Amniotic stem cell (primary cell): ENCODE measurements around the gene ME3.
"Not testable (repeated sequence)": the region's sequence is repeated elsewhere in the genome, so short reads cannot be mapped to it uniquely, and the experiment has no call there.

ENCODE experiments used
- DNase-seq: peaks from one replicate; lab custom pipeline; 2025; lab: John Stamatoyannopoulos, UW

Gene ME3

DNA sequence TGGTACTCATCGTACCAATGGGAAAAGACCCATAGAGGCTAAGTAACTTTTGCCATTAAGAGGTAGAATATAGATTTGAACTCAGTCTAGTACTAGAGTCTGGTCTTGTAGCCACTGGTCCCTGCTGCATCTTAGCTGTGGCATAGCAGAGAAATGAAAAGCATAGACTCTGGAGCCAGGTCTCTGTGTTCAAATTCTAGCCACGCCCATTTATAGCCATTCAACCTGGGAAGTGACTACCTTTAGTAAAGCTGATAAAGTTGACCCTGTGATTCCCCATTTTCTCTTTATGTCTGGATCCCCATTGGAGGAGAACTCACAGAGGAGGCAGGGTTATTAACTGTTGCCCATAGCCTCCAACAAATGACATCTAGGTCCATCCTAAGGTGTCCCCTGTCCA is 113.6 kb downstream of the ME3 start:
- DNase-seq = no peak

DNA sequence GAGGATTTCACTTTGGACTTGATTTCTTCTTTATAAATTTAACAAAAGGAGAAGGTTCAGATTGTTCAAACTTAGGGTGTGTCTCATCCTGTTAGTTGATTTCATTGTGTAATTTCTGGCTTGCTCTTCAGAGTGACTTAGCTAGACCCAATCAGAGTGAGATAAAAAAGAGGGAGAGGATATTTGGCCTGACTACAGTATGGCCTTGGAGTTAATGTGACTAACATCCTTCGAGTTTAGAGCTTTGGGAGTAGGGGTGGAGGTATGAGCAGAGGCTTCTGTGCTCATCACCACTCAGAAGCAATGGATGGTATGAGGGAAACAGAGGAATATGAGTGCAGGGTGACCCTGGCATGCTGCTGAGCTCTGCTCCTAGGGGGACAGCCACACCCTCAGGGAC is 114.2 kb downstream of the ME3 start:
- DNase-seq = no peak

DNA sequence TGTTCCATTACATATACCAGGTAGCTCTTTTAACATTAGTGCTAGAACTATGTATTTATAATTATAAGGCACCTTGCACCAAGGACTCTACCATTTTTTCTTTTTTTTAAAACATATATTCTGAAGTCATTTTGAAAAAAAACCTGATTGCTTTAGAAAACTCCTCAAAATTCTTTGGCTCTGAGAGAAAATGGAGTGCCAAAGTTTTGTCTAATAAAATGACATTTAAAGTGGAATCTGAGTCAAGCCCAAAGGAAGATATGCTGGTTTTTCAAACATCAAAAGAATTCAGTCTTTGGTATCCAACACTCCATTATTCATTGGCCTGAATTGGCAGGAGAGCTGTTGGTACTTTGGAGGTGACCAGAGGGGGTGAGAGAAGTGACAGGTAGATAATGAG is 116.5 kb downstream of the ME3 start:
- no peak for DNase-seq

DNA sequence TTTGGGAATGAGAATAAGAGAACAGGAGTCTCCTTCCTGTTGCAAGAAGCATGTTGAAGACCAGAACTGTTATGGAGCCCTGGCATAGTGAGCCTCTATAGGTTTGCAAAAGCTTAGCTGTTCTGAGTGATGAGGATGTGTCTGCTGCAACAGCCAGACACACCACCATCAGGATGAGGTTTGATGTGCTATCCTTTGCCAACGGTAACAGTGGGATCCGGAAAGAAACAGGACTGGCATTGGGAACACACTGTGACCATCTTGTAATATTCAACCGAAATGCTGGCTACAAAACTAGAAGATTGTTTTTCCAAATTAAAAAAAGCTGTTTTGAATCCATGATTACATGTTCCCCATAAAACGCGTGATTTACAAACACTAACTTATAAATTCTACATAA is 117.0 kb downstream of the ME3 start:
- no peak for DNase-seq

DNA sequence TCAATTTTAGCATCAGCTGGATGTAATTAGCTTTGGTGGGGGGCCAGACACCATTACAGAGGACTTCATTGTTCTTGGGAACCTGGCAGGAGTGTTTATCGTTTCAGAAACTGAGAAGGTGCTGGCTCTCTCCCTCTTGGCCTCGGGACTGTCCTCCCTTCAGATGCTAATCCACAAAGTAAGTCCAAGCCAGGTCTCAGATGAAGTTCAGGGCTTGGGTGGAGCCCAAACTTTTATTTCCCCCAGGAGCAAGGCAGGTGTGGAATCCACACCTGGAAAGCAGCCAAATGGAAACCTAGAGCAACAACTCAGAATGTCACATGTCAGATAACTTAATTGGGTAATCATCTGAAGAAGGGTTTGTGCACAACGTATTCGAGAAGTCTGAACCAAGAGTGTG is 119.2 kb downstream of the ME3 start:
- DNase-seq = no peak

DNA sequence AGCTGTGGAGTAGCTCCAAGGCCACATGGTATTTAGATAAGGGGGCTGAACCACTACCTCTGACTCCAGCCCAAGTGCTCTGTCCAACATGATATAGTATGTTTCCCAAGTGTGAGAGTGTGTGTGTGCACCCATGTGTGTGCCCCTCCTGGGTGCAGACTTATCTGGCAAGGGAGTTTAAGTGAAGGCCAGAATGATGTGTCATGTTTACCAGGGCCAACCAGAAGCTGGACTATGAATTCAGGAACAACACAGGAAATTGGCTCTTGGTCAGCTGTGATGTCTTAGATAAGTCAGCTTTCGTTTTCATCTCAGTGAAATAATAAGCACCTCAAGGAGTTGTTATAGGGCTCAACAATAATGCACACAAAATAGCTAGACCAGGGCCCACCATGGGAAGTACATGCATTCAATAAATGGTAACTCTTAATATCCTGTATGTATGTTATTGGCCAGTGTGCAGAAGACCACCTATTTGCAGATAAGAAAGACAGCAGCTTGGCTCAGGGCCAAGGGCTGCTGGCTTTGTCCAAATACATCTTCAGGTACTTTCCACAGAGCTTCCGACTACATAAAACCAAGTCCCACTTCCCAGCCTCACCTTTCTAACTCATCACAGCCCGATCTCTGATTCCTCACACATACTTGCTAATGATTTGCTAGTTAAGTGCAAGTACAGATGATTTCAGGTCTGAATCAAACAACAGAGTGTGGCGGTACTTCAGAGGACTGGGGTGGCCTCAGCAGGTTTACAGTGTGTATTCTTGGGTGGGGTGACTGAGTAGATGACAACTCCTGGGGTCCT is 120.9 kb downstream of the ME3 start:
- peak; percentile 72 for DNase-seq

DNA sequence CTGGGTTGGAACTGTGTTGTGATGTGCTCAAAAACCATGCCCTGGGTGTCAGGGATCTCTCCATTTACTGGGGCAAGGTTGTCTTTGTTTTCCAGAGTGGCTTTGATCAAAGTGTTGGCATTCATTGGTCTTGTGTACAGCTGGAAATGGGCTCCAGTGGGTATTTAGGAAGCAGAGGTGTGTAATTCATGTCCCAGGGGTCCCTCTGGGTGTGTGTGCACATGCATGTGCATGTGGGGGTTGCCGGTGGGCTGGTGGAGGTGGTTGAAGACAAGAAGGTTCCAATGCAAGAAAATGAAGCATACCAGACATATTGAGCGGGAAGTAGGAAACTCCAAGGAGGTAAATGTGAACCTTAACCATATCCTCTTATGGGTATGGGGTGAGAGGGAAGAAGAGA is 121.7 kb downstream of the ME3 start:
- no peak for DNase-seq

DNA sequence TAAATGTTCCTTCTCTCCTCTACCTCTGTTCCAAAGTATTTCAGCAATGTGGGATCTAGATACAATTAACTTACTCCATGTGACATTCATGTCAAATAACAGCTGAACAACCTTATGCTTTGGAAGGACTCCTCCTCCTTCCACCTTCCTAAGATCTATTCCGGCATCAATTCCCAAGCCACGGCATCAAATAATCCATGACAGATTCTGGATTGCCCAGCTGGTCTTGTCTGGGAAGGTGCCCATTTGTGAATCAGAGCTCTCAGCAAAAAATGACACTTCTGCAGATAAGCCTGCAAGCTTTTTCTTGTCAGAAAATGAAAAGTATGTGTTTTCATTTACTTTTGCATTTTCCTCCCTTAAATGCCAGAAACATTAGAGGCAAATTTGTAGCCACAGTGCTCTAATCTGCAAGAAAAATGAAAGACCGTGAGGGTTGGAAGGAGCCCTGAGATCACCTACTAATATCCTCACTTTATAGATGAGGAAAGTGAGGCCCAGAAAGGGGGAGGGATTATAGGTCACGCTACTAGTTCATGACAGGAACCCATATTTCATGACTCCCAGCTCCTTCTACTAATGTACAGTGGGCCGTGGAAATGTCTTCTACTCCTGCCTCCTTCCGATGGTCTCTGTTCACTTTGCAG is 124.0 kb downstream of the ME3 start:
- DNase-seq = peak; percentile 16

DNA sequence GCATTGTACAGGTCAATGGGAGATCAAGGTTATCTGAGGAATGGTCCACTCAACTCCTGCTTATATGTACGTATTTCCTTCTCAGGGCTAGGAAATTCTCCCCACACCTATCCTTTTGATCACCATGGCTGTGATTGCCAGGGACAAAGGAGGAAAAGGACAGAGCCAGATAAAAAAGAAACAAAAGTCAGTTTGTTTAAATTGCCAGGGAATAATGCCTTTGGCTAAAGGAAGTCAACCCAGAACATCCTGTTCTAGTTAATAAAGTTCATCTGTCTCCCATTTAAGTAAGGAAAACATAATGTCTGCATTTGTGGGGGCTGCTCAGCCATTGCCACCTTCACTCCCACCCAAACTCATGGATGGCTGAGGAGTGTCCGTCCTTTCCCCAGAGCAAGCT is 124.7 kb downstream of the ME3 start:
- DNase-seq = no peak

DNA sequence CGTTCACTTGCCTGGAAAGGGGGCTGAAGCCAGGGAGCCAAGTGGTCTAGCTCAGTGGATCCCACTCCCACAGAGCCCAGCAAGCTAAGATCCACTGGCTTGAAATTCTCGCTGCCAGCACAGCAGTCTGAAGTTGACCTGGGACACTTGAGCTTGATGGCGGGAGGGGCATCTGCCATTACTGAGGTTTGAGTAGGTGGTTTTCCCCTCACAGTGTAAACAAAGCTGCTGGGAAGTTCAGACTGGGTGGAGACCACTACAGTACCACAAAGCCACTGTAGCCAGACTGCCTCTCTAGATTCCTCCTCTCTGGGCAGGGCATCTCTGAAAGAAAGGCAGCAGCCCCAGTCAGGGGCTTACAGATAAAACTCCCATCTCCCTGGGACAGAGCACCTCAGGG is 131.1 kb downstream of the ME3 start:
- not testable (repeated sequence) for DNase-seq

DNA sequence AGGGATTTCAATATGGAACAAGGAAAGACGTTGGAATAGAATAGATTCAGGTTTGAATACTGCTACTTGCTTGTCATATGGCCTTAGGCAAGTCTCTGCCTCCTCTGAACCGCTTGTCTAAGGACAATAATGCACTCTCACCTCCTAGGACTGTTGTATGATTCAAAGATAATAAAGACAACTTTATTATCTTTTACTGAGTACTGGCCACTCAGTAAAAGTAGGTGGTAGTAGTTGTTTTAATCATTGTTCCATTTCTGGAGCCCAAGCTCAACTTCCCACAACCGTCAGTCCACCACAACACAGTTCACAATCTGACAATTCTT is 134.2 kb downstream of the ME3 start:
- no peak for DNase-seq

DNA sequence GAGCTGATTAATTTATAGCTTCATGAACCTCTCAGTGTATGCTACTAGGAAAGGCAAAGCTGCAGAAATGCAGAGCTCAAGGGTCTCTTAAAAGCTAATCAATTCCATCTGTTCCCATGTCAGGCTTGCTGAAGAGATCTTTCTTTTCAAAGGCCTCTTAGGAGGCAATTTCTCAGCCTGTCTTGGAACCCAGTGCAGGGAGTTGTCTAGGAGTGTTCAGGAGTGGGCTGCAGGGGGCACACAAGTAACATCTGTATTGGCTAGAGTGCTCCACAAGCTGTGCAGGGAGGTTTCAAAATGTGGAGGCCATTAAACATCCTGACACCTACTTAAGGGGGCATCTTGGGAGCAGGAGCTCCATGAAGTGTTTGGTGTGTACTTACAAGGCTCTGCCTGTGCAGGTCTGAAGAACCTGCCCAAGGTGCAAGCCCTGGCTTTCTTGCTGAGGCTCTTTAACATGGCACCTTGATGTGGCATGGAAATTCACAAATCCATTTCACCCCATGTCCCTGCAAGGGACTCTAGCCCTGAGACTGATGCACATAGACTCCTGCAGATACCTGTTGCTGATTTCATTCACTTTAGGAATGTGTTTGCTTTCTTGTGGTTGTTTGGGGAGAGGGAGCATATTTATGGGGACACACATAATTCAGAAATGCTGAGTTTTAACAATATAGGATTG is 134.7 kb downstream of the ME3 start:
- DNase-seq = no peak

DNA sequence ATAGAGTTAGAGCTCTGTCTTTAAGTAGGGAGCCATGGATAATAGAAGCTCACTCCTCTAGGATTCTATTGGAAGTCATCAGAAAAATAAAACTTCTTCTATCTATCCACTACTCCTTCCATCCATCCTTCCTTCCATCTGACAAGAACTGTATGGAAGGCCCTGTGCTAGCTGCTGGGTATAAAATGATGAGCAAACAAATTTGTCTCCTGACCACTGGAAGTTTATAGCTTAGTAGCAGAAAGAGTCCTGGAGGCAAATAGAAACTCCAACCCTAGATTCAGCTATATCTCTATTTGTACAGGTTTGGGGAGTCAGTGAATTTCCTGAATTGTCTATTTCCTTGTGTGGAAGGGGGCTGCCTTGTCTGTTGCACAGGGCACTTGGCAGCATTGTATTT is 136.6 kb downstream of the ME3 start:
- no peak for DNase-seq

DNA sequence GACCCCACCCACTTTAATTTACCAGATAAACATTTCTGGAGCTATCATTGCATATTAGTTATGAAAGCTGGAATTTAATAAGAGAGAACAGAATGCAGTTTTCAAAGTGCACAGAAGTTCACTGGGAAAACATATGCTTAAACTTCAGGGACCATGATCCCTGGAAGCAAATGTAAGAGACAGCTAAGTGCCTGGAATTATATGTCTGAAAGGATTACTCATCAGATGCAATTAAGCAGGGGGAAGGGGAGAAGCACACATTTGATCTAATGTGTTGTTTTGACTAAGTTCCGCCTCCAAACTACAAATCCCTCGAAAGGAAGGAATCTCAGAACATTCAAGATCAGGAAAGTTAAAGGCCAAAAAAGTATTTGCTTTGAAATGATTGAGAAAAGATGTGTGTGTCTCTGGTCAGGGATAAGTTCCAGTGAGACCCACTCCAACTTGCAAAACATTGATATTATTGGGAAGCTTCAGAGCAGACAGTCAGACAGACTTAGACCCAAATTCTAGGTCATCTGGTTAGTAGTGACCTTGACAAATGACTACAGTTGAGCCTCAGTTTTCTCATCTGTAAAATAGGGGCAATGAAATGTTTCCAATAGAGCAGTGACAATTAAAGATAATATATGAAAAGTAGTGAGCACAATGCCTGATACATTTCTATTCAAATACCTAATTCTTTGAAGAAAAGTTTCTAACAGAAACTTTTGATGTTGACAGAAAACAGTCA is 147.6 kb downstream of the ME3 start:
- DNase-seq = peak; percentile 8

DNA sequence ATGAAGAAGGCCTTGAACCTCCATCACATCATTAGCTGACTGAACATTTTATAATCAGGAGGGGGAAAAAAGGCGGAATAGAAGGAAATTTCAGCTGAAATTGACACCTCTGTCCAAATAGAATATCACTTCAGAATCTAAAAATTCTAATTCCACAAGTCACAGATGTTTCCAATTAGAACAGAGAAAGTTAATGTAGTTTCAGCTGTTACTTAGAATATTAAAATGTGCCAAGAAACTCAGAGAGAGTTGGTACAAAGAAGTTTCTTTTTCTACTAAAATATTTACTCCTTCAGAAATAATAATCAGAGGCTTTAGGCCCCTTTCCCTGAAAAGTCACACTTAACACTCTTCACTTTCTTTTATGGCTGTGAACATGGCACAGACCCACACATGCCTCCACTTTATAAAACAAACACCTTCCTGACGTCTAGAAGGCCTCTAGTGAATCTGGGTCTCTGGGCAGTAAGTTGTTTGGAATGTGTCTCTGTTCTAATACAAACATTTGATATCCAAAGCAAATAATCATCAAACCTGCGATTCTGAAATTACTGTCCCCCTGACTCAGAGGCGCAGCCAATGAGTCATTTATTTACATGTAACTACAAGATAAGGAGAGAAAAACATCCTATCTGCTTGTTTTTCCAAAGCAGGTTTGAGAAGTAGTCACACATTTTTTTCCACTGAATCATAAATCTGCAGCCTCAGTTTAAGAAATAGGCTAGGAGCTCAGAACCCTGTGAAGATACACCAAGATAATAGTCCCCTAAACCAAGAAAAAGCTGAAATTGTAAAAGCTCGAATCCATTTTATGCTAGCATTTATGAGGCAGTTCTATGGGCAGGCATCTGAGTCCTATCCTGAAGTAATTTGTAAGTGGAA is 148.4 kb downstream of the ME3 start:
- peak; percentile 67 for DNase-seq

DNA sequence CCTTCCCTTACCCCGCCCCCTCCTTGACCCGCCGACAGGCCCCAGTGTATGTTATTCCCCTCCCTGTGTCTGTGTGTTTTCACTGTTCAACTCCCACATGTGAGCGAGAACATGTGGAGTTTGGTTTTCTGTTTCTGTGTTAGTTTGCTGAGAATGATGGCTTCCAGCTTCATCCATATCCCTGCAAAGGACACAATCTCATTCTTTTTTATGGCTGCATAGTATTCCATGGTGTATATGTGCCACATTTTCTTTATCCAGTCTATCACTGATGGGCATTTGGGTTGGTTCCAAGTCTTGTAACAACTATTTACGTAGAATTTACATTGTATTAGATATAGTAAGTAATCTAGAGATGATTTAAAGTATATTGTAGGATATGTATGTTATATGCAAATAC is 149.9 kb downstream of the ME3 start:
- DNase-seq = not testable (repeated sequence)

DNA sequence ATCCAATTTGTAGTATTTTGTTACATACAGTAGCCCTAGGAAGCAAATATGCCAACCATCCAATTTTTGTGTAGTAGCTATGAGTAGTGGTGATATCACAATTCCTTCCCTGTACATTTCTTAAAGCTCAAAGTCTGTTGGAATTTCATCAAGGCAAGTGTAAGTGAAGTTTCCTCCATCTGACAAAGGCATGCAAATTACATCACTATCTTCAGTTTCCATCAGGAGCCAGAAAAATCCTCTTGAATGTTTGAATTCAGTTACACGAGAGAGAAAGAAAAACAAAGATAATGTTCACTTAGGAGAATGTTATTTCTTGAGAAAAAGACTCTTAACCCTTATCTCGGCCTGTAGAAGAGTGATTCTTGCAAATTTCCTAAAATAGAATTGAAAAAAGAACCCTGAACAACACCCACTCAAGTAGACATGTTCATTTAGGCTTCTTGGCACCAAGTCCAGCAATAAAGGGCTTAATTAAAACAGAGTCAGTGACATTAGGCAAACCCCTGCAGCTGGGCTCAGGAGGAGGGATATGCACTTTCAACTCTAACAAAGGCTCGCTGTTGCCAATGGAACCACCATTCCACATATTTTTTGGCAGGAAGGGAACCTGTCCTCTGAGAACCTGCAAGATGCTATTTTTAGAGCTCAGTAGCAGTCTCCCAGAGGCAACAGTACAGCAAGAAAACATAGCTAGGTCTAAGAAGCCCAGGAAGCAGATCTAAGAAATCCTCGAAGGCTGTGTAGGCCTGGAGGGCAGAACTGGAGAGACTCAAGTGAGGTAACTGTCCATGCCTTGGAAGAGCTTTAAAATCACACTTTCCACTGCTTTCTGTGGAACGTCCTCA is 153.1 kb downstream of the ME3 start:
- peak; percentile 50 for DNase-seq

DNA sequence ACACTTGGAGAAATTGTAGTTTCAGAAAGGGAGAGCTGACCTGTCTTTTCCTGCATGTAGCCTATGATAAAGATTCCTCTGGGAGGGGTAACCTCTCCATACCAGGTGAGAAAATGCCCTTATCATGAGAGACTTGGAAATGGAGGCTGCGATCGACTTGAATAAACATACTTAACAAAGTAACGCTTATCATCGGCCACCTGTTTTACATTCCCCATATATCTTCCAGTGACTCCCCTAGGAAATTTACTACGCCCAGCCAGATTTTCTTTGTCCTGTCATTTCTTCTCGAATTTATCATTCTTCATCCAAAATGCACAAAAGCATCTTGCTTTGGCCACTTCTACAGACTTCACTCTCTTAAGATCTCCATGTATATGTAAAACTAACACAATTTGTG is 154.2 kb downstream of the ME3 start:
- no peak for DNase-seq

DNA sequence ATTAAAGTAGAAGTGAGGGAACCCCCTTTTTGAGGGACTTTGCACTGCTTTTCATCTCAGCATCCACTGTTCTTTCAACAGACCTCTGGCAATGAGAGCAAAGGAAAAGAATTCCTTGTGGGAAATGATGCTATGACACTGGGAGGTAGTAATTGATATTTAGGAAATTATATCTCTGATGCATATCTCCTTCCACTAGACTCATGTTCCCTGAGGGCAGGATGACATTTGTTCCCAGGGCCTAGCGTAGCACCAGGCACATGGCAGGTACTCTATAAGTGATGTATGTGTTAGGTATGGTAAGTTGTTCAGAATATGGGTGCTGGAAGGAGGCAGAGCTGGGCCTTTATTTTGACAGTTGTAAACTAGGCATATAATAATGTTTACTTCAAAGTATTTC is 154.9 kb downstream of the ME3 start:
- DNase-seq = no peak

DNA sequence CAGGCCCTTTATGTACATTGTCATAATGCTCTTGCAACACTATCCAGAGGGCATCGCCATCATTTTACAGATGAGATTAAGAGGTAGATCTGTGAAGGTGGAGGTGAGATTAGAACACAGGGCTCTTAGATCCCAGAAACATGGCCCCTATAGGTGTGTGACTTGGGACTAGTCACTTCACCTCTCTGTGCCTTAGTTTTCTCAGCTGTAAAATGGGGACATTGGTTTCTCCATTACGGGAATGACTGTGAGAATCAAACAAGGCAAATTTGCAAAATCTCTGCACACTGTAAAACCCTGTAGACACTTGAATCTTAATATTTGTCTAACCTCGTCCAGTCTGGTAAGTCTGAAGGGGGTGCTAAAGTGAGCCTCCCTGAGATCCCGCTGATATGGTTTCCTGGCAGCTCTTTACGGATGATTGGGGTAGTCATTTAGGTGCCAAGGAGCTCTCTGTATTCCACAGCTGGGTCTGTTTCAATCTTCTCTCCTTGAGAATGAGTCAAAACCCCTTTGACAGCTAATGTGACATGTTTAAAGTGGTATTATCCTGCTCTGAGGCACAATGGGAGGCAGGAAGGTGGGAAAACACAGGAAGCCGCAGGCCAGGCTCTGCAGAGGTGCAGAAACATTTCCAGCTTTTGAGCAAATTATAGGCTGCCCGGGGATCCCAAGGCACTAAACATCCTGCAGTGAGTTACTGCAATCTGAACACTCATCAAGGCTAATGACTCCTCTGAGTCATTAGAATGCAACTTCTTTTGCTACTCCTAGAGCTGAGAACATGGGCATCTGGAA is 156.9 kb downstream of the ME3 start:
- peak; percentile 12 for DNase-seq
